ENCODE data around the gene CHAD. TPM values are rescaled to one million over a fixed set of nuclear protein-coding genes. Genes with fewer than 3 reads are reported as not detected.
"Not testable (repeated sequence)": the region's sequence is repeated elsewhere in the genome, so short reads cannot be mapped to it uniquely, and the experiment has no call there.

Gene CHAD
- total RNA-seq, 4 donors from 2014 or later: not detected

DNA sequence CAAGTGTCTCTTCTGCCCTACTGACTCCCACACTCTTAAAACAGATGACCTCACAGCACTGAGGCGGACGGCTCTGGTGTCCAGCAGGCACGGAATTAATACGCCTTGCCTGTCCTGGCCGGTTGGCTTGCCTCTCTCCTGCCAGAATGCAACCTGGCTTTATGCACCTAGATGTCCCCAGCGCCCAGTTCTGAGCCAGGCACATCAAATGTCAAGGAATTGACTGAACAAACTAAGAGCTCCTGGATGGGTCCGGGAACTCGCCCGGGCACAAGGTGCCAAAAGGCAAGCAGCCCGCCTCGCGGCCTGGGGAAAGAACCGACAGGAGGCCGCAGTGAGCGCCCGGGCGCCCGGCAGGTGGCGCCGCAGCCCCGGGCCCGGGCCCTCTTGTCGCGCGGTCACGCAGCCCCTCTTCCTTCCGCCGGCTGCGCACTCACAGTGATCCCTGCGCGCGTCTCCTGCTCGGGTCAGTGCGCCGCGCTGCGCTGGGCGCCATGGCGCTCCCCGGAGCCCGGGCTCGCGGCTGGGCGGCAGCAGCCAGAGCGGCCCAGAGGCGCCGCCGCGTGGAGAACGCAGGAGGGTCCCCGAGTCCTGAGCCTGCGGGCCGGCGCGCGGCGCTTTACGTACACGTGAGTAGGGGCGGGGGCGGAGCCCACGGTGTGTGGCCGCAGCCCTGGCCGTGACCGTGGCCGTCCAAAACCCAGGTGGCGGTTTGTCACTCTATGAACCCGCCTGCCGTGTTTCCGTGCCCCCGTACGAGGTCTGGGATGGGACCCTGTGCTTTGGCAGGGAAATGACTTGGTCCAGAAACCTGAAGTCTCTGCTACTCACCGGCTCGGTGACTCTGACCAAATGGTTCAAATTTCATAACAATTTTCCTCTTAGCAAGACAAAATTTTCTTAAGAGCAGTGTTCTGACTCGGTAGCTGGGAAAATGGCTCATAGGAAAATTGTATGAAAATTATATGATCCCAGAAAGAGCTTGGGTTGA, 10.0 kb upstream of the CHAD start, which contains the start of gene RSAD1:
TSS of gene RSAD1 (plus strand) at position 470 of the 991 bp plus-strand sequence. CDS start at position 495, 25 bp downstream.
- ATAC-seq (ENCODE audit: low FRiP score): peak; percentile 79
- peak in 2 of 3 donors; percentile 36 to 50 for TF ChIP-seq CTCF (IDR thresholded peaks at IDR 0.05)
- DNase-seq (ENCODE audit: low spot score): peak; percentile 43

DNA sequence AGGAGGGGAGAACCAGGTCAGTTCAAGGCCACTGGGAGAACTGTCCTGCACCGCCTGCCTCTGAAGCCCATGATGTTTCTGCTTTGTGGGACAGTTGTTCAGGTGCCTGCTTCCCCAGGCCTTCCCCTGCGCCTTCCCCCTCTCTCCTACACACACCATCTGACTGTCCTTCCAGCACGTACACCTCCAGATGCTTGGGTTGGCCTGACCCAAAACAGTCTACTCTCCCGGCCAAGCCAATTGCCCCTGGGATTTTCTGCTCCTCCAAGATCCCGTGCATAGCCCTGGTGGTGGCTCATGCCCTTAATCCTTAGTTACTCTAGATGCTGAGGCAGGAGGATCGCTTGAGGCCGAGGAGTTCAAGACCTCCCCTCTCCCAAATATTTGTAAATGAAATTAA, 9.3 kb upstream of the CHAD start:
- DNase-seq (ENCODE audit: low spot score) (no peak), ATAC-seq (ENCODE audit: low FRiP score) (no peak)
- TF ChIP-seq CTCF (IDR thresholded peaks at IDR 0.05): no peak

GRCh38 chr17:50476545-50477315, 8.1 kb upstream of the CHAD start:
- DNase-seq (ENCODE audit: low spot score) (no peak), ATAC-seq (ENCODE audit: low FRiP score) (no peak)
- TF ChIP-seq CTCF (IDR thresholded peaks at IDR 0.05): no peak

DNA sequence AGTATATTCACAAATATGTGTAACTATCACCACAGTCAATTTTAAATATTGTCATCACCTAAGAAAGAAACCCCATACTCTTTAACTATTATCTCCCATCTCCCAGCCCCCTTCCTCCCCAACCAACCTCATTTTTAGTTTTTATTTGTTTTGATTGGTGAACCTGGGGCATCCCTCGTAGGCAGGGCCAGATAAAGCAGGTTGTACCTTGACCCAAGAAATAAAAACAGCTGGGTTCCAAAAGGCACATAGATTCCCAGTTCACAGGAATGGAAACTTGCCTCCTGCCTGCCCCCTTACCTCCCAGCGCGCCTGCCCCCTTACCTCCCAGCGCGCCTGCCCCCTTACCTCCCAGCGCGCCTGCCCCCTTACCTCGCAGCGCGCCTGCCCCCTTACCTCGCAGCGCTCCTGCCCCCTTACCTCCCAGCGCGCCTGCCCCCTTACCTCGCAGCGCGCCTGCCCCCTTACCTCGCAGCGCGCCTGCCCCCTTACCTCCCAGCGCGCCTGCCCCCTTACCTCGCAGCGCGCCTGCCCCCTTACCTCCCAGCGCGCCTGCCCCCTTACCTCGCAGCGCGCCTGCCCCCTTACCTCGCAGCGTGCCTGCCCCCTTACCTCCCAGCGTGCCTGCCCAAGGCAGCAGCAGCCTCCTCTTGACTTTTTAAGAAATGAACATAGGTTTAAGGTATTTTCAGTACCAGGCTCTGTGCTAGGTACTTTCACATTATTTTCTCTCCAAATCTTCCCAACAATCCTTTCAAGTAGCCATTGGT, 7.3 kb upstream of the CHAD start:
- not testable (repeated sequence) for ATAC-seq (ENCODE audit: low FRiP score); DNase-seq (ENCODE audit: low spot score)

- no peak for DNase-seq (ENCODE audit: low spot score)
- no peak for ATAC-seq (ENCODE audit: low FRiP score)
- TF ChIP-seq CTCF (IDR thresholded peaks at IDR 0.05): no peak
Observed at GRCh38 chr17:50475362-50475761, 6.7 kb upstream of the CHAD start.

- no peak for ATAC-seq (ENCODE audit: low FRiP score)
- no peak for DNase-seq (ENCODE audit: low spot score)
- no peak for TF ChIP-seq CTCF (IDR thresholded peaks at IDR 0.05)
Observed at GRCh38 chr17:50474523-50474922, 5.8 kb upstream of the CHAD start.

DNA sequence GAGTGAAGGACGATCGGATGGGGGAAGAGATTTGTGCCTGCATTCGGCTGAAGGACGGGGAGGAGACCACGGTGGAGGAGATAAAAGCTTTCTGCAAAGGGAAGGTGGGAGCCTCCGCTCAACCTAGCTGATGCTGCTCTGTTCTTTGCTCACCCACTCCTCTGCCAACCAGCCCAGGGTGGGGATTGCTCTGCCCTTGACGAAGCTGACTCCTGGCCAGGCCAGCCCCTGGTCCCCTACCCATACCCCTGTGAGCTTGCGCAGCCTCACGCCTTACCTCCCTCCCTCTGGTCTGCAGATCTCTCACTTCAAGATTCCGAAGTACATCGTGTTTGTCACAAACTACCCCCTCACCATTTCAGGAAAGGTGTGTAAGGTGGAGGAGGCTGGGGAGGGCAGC, 5.2 kb upstream of the CHAD start:
- TF ChIP-seq CTCF (IDR thresholded peaks at IDR 0.05): no peak
- ATAC-seq (ENCODE audit: low FRiP score): no peak
- no peak for DNase-seq (ENCODE audit: low spot score)

DNA sequence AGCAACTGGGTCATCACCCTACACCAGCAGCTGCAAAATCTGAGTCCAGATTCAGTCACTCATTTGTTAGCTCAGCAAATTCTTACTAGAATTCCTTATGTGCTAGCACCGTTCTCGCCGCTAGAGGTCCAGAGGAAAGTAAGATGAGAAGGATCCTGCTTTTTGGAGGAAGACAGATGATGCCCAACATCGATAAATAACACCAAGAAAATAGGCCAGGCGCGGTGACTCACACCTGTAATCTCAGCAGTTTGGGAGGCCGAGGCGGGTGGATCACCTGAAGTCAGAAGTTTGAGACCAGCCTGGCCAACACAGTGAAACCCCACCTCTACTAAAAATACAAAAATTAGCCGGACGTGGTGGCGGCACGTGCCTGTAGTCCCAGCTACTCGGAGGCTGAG, 4.1 kb upstream of the CHAD start:
- not testable (repeated sequence) for DNase-seq (ENCODE audit: low spot score); ATAC-seq (ENCODE audit: low FRiP score)
